ENCODE results near the gene HIP1R.

GRCh38 chr12:122835750-122836026 lies 431 bp downstream of the HIP1R start:
- TF ChIP-seq CTCF (IDR thresholded peaks at IDR 0.05) (no peak), POLR2A (IDR thresholded peaks at IDR 0.05) (no peak)

Measured in esophagus squamous epithelium (tissue), 4 donors.